Measurements from ENCODE around the gene SIGLEC1.

GRCh38 chr20:3693376-3693775 lies 19.0 kb downstream of the SIGLEC1 start:
- TF ChIP-seq POLR2A (IDR thresholded peaks at IDR 0.05; ENCODE audit: low read depth, low read length) (no peak), POLR2AphosphoS5 (IDR thresholded peaks at IDR 0.05; ENCODE audit: low read depth, low read length) (no peak)
